AG08395 (cell line): ENCODE results near the gene OVCH1.
A peak's percentile ranks its signal among the peaks of the same experiment; 100 is the strongest.
"Not testable (repeated sequence)": the region's sequence is repeated elsewhere in the genome, so short reads cannot be mapped to it uniquely, and the experiment has no call there.

Source experiments
- DNase-seq: peaks from one replicate; pipeline ENCODE4 v3.0.0; 2012; ENCODE audit warnings: mixed read lengths, low spot score

The OVCH1 gene

DNA sequence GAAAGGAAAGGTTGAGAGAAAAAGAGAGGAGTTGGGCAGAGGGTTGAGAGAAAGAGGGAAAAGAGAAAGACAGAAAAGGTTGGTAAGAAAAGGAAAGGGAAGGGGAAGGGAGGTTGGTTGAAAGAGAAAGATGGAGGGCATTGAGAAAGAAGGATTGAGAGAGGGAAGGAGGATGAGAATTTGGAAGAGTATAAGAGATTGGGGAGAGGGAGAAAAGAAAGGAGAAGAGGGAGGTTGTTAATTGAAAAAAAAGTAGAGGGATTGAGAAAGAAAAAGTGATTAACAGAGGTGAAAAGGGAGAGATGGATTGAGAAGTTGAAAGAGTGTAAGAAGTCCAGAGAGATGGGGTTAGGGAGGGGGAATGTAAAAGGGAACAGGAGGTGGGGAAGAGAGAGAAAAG lies 95.0 kb downstream of the OVCH1 start:
- no peak for DNase-seq

DNA sequence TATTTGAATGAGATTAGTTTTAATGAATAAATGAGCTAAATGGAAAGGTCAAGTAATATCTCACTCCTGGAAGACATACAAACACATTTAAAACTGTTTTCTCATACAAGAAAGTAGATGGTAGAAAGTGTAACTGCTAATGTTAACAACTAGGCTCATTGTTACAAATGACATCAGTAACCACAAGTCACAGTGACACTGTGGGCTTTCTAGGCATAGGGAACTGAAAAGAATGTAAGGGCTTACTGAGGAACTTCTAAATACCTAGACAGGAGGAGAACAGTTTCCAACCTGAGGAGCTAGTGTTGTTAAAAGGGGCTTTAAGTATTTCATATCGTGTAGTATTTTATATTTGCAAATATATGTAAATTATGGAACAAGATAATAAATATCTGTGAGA lies 99.0 kb downstream of the OVCH1 start:
- no peak for DNase-seq

DNA sequence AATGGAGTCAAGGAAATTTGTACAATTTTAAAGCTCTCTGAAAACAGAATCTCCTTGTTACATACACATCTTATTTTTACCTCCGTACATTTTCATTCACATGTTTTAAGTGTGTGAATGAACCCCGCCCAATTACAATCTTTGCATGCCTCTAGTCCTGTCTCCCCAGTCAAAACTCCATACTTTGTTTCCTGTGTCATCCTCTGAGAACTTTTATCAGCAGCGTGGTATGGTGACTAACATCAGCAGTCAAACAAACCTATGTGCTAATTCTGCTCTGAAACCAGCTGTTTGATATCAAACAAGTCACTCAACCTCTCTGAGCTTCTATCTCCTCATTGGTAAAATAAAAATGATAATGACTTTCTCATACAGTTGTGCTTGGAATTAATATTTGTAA lies 100.7 kb downstream of the OVCH1 start:
- peak; percentile 10 for DNase-seq

DNA sequence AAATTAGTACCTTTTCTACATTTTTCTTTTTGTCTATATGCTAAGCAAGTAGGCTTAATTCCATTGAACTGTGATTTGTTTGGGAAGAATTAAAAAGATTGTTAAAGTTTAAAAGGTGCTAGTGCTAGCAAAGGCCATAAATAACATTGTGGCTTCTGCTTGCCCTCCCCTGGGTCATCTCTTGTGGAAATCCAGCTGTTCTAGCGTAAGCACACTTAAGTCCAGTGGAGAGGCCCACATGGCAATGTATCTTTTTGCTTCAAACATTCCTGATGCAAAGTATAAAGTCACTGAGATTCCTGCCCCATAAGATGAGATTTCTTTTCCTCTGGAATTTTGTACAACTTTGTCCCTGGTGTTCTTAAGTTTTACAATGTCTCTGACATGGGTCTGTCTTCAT lies 102.1 kb downstream of the OVCH1 start:
- no peak for DNase-seq

DNA sequence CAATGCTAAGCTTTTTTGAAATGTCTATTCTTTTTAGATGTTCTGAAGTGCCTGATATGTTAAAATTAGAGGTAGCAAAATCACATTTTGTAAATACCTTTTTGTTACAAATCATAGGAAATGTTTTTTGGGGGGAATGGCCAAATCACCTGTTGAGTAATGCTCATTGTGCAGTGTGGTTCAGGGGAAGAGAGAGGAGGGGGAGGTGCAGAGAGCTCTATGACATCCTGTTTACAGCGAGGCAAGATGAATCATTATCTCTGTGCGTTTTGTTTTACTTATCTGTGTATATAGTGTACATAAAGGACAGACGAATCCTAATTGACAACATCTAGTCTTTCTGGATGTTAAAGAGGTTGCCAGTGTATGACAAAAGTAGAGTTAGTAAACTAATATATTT lies 107.1 kb downstream of the OVCH1 start:
- DNase-seq, result not testable (repeated sequence)

DNA sequence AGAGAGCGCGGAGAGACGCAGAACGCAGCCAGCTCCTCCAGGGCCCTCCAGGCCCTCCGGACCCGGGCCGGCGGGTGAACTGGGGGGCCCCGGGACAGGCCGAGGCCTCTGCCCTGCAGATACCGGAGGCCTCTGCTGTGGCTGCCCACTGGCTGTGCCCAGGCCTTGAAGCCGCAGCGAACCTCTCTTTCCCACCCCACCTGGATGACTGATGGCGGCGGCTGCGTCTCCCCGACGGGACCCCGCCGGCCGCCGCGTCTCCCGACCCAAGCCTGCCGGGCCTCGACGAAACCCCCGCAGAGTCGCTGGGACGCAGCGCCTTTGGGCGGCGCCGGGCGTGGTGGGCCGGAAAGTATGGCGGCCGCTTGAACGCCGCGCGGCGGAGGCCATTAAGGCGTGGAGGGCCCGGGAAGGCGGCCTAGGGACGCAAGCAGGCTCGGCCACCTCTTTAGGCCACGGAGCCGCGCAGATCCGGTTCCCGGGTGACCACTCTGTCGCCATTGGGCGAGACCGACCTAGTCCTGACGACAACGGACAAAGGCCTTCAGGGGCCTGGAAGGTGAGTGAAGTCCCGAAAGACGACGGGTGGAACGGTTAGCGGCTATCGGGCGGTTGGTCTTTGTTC lies 108.1 kb downstream of the OVCH1 start:
- DNase-seq, result no peak

DNA sequence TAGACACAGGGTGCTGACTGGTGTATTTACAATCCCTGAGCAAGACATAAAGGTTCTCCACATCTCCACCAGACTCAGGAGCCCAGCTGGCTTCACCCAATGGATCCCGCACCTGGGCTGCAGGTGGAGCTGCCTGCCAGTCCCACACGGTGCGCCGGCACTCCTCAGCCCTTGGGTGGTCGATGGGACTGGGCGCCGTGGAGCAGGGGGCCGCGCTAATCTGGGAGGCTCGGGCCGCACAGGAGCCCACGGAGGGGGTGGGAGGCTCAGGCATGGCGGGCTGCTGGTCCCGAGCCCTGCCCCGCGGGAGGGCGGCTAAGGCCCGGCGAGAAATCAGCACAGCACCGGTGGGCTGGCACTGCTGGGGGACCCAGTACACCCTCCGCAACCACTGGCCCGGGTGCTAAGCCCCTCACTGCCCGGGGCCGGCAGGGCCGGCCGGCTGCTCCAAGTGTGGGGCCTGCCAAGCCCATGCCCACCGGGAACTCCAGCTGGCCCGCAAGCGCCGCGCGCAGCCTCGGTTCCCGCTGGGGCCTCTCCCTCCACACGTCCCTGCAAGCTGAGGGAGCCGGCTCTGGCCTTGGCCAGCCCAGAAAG lies 111.3 kb downstream of the OVCH1 start:
- DNase-seq, result not testable (repeated sequence)

DNA sequence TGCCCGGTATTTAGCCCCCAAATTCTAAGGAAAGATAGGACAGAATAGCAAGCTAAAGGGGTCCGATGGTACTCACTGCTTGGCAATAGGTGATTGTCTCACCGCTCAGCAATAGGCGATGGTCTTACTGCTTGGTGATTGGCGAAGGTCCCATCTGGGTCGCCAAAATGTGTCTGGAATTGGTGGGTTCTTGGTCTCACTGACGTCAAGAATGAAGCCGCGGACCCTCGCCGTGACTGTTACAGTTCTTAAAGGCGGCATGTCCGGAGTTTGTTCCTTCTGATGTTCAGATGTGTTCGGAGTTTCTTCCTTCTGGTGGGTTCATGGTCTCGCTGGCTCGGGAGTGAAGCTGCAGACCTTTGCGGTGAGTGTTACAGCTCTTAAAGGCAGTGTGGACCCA lies 112.3 kb downstream of the OVCH1 start:
- DNase-seq, result not testable (repeated sequence)

DNA sequence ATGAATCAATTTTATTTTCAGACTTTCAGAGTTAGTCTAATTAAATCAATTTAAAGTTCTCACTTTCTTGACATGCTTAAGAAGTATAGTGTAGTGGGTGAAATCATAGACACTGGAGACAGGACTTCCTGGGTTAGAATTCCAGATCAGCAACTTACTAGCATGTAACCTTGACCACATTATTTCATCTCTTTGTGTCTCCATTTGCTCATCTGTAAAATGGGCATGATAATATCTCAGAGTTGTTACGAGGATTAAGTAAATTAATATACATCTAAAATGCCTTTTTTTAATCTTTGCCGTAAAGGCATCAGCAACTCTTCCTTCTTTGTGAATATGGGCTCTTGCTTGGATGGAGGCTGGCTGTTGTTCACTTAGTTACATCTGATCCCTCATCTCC lies 115.2 kb downstream of the OVCH1 start:
- DNase-seq, result no peak

DNA sequence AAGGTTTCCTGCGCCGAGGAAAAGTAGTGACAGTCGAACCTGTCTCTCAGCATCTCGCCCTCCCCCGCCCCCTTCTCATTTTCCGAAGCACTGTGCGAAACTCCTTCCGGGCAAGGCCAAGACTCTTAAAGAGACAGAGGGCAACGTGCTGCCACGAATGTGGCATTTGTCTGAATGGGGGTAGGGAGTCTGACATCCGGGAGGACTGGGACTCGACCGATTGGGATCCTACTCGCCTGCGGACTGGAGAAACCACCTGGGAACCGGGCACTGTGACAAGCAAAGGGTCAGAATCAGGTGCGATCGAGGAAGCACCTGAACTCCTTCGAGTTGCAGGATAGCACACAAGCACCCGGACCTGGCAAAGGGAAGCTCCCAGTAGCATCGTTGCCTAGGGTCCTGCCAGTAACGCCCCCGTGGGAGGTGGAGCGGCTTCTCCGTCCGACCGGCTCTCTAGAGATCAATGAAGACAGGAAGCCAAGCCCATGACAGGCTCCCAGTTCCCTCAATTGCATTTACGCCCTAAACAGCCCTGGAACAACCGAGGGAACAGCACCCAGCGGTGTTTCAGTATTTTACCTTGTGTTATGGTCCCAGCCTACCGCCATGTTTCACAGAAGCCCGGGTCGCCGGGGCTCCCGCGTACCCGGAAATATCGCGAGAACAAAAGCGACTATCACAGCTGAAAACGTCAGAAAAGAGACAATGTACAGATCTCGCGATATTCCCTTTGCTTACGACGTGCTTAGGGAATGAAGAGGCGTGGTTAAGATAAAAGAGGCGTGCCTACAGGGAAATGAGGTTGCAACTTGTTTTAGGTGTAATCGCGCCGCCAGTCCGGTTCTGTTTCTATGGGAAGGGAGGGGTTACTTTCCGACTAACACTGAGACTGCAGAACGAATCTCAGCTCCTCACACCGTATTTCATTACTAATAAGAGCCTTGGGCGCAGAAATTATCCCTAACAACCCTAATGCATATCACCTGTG lies 116.7 kb downstream of the OVCH1 start, which contains the start of gene ERGIC2:
Gene ERGIC2 (minus strand): TSS at position 637 of the 988 bp plus-strand sequence. CDS start 9,539 bp downstream, outside the sequence.
- peak; percentile 98 for DNase-seq
